ELR (cell line): Measurements from ENCODE around the gene OR2A2.
"Not testable (repeated sequence)": the region's sequence is repeated elsewhere in the genome, so short reads cannot be mapped to it uniquely, and the experiment has no call there.

Experiments used
- DNase-seq: peaks from one replicate; pipeline ENCODE4 v3.0.0-alpha.2; 2015; ENCODE audit warnings: low read depth

Gene OR2A2

DNA sequence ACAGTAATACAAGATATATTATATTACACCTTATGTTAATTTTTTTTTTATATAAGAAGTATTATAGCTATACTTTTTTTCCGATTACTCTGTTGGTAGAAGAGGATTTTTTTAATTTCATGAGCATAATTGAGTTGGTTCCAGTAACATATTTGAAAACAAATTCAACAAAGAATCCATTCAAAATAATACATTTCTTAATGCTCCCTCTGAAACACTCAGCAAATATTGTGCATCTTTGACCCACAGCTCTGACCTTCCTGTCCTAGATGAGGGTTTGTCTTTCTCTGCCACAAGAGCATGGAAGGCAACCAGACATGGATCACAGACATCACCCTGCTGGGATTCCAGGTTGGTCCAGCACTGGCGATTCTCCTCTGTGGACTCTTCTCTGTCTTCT is at the start of gene OR2A2:
TSS of gene OR2A2 (plus strand) at position 301 of the 400 bp plus-strand sequence. CDS start at position 301, 0 bp downstream.
- DNase-seq = no peak

GRCh38 chr7:144063710-144064109 is 45.7 kb upstream of the OR2A2 start:
- no peak for DNase-seq

DNA sequence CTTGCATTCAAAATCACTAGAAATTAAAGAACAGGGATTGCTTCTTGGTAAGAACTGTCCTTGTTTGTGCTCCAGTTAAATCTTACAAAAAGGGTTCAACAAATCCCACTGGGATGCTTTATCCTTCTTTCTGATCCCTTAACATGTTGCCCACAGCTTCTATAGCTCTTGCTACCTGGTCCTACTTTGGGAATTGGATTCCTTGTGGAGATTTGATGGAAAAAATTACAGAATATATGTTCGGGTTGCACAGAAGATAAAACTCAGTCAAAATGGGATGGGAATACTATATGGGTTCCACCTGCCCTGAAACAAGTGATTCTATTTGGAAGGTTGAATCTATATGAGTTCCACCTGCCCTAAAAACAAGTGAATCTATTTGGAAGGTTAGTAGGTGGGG is 39.9 kb upstream of the OR2A2 start, which contains the start of gene OR2A25:
TSS of gene OR2A25 (plus strand) at position 301 of the 400 bp plus-strand sequence. CDS start 4,409 bp downstream, outside the sequence.
- DNase-seq = no peak

- DNase-seq = no peak
Observed at GRCh38 chr7:144069953-144070352, 39.4 kb upstream of the OR2A2 start.

GRCh38 chr7:144074374-144074773 is 35.0 kb upstream of the OR2A2 start:
- DNase-seq = no peak

- DNase-seq = no peak
Observed at GRCh38 chr7:144085978-144086377, 23.4 kb upstream of the OR2A2 start, which contains the start of gene OR2A12. TSS of gene OR2A12 (plus strand) at chr7:144086278. CDS start at chr7:144095108, 8,830 bp downstream.

DNA sequence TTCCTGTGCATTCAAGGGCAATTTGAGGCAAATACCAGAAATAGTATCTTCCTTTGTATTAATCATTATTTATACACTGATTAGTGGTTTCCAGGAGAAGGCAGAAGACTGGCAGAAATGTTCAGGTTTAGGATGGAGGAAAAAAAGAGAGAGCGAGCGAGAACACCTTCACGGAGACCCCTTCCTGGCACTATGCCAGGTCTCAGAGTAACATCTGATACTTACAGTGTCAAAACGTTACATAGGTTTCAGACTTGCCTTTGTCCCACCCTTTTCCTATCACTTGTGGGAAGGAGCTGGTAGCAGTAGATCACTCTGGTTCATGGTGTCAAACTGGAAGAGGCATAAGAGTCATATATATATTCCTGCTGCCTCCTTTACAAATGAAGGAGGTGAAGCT is 22.7 kb upstream of the OR2A2 start:
- no peak for DNase-seq

- no peak for DNase-seq
Observed at GRCh38 chr7:144087230-144087629, 22.2 kb upstream of the OR2A2 start.

GRCh38 chr7:144090667-144091066 is 18.7 kb upstream of the OR2A2 start:
- no peak for DNase-seq

DNA sequence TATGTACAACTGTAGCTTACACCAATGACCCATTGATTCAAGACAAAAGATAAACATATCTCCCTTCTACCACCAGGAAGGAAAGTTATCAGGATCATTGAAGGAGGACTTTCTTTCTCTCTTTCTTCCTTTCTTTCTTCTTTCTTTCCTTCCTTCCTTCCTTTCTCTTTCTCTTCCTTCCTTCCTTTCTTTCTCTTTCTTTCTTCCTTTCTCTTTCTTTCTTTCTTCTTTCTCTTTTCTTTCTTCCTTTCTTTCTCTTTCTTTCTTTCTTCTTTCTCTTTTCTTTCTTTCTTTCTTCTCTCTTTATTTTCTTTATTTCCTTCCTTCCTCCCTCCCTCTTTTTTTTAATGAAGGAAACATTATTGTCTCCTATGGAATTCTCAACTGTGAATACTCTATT is 10.6 kb upstream of the OR2A2 start:
- no peak for DNase-seq

DNA sequence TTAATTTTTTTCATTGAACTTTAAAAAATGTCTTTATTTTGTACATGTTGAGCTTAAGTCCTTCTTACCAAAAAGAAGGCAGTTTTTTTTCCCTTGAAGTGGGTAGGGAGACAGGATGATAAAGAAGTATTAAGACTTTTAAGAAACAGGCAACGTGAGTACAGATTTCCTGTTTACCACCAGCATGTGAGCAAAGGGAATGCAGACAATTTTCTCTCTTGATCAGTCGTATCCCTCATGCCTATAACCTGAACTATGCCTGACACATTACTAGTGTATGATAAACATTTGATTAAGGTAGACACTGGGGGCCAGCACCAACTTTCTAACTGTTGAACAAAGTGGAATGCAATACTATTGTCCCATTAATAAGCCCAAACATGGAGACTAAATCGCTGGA is 8.8 kb upstream of the OR2A2 start:
- DNase-seq = no peak

DNA sequence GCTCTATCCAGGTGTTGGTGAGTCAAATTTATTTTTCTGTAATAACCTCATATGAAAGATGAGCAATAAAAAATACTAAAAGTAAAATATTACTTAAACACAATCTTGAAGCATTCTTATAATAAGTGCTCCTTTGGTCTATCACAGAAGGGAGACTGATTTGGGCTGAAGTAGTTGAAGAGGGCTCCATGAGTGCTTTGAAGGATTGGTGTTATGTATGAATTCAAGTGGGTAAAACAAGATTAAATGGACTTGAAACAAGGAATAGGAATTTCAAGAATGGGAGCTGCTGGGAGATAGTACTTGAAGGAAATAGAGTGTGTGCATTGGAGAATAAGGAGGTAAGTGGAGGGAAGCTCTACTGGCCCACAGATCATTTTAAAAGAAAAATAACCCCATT is 7.3 kb upstream of the OR2A2 start:
- DNase-seq = no peak

- DNase-seq = no peak
Observed at GRCh38 chr7:144105211-144105610, 4.2 kb upstream of the OR2A2 start.

DNA sequence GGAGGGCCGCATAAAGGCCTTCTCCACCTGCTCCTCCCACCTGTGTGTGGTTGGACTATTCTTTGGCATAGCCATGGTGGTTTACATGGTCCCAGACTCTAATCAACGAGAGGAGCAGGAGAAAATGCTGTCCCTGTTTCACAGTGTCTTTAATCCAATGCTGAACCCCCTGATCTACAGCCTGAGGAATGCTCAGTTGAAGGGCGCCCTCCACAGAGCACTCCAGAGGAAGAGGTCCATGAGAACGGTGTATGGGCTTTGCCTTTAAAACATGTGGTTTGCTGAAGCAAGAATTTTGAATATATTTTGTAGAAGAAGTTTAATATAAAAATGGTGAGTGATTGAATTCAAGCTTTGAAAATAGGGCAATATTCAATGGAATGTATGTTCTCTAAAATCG is 889 bp downstream of the OR2A2 start:
- no peak for DNase-seq

GRCh38 chr7:144113651-144114050 is 4.3 kb downstream of the OR2A2 start:
- DNase-seq = no peak

DNA sequence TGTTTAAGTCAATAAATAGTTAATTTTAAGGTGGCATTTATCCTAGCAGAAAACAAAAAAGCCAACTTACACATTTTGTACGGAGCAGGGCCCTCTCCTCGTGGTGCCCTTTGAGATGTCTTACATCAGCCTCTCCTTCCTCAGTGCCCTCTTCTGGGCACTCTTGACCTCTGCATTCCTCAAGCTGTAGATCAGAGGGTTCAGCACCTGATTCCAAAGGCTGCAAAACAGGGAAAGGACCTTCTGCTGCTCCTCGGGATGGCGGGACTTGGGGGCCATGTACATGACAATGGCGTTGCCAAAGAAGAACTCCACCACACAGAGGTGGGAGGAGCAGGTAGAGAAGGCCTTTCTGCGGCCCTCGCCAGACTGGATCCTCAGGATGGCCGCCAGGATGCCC is 9.0 kb downstream of the OR2A2 start:
- DNase-seq = no peak

DNA sequence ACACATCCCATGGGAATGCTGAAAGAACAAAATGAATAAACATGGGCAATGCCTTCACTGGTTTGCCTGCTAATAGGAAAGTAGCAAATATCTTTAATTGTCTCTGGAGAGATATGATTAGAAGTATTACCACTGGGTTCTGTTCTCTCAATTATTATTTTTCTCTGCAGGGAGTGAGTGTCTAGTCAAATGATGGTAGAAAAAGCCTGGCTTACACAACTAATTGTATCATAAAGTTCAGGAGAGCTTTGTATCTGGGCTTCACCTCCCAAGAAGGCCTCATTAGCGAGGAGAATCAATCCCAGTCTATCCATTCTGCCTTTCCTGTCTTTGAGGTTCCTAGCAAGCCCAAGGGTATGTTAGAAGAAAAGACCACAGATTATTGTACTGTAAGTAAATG is 13.5 kb downstream of the OR2A2 start, which contains the start of gene OR2A14:
TSS of gene OR2A14 (plus strand) at position 301 of the 400 bp plus-strand sequence. CDS start 5,937 bp downstream, outside the sequence.
- no peak for DNase-seq

GRCh38 chr7:144127714-144128334 is 18.4 kb downstream of the OR2A2 start:
- DNase-seq = peak; percentile 67

DNA sequence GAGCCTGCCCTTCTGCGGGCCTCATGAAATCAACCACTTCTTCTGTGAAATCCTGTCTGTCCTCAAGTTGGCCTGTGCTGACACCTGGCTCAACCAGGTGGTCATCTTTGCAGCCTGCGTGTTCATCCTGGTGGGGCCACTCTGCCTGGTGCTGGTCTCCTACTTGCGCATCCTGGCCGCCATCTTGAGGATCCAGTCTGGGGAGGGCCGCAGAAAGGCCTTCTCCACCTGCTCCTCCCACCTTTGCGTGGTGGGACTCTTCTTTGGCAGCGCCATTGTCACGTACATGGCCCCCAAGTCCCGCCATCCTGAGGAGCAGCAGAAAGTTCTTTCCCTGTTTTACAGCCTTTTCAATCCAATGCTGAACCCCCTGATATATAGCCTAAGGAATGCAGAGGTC is 20.2 kb downstream of the OR2A2 start:
- not testable (repeated sequence) for DNase-seq

DNA sequence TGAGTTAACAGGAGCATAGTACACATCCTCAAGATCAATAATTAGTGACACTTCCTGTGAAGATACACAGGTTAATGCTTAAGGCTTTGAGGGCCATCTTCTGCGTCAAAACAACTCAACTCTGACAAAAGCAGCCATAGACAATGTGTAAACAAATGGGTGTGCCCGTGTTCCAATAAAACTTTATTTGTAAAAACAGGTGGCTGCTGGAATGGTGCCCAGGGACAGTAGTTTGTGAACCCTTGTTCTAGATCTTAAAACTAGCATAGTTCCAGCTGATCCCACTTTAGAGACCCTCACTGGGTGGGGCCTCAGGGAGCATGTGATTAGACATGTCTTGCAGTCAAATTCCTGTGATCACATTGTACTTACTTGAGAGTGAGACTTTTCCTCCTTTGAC is 21.3 kb downstream of the OR2A2 start:
- no peak for DNase-seq

DNA sequence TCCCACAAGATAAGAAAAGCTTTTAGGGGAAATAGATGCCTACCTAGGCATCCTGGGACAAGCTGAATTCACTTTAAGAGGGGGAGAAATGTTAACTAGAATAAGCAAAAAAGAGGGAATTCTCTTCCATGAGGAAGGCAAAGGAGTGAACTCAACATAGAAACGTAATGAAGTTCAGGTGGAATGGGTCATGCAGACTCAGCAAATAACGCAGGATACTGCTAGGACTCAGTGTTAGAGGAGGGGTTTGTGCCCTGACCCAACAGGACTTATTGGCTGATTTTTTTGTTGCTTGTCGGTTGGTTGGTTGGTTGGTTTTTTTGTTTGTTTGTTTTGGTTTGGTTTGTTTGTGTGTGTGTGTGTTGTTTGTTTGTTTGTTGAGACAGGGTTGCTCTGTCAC is 22.9 kb downstream of the OR2A2 start:
- no peak for DNase-seq

GRCh38 chr7:144133307-144133706 is 23.9 kb downstream of the OR2A2 start:
- no peak for DNase-seq

- no peak for DNase-seq
Observed at GRCh38 chr7:144134116-144134515, 24.7 kb downstream of the OR2A2 start.

DNA sequence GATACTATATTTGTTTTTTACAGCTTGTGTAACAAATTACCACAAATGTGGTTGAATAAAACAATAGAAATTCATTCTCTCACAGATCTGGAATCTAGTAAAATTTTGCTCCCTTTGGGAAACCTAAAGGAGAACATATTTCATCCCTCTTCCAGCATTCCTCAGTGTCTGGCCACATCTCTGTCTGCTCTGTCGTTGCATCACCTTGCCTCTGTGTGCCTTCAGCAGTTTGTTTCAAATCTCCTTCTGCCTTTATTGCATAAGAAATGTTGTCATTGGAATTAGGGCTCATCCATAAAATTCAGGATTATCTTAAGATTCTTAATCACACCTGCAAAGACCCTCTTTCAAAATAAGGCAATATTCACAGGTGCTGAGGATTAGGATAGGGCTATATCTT is 28.1 kb downstream of the OR2A2 start:
- DNase-seq = no peak
